GM12864 (cell line): ENCODE data around the gene BTF3.

Experiments used
- DNase-seq: peaks from one replicate; pipeline ENCODE4 v3.0.0-alpha.2; 2011; ENCODE audit warnings: low read depth
- H3K4me3 ChIP-seq: 2 replicates; pipeline ENCODE4 v1.5.1; 2011; ENCODE audit warnings: mild to moderate bottlenecking, low read depth, low read length, control low read depth
- CTCF ChIP-seq: IDR thresholded peaks from 2 replicates; pipeline ENCODE4 v1.5.1; 2011; ENCODE audit warnings: low read depth, mild to moderate bottlenecking, moderate library complexity, low read length, control low read depth, inconsistent platforms; ENCODE audit errors: missing control alignments

The BTF3 gene

GRCh38 chr5:73472116-73472515 is 26.1 kb upstream of the BTF3 start:
- H3K4me3 ChIP-seq = no peak overlapping the region
- DNase-seq = no peak
- no peak for TF ChIP-seq CTCF

GRCh38 chr5:73480500-73480899 is 17.7 kb upstream of the BTF3 start:
- no peak for TF ChIP-seq CTCF
- DNase-seq = no peak

GRCh38 chr5:73482383-73483136 is 15.7 kb upstream of the BTF3 start:
- H3K4me3 ChIP-seq = no peak overlapping the region
- DNase-seq = no peak
- no peak for TF ChIP-seq CTCF

More at GRCh38 chr5:73480500-73480899, 17.7 kb upstream of the BTF3 start:
- no peak overlapping the region for H3K4me3 ChIP-seq

- DNase-seq = no peak
Measured at GRCh38 chr5:73483676-73484075, 14.6 kb upstream of the BTF3 start.

GRCh38 chr5:73484511-73484910 is 13.7 kb upstream of the BTF3 start:
- no peak for TF ChIP-seq CTCF
- no peak overlapping the region for H3K4me3 ChIP-seq
- no peak for DNase-seq

More at GRCh38 chr5:73483676-73484075, 14.6 kb upstream of the BTF3 start:
- TF ChIP-seq CTCF = no peak
- H3K4me3 ChIP-seq = no peak overlapping the region

GRCh38 chr5:73485715-73486114 is 12.5 kb upstream of the BTF3 start:
- DNase-seq = no peak
- TF ChIP-seq CTCF = no peak
- no peak overlapping the region for H3K4me3 ChIP-seq
